GM08714 (cell line): Measurements from ENCODE around the gene ST6GAL1.
A peak's percentile ranks its signal among the peaks of the same experiment; 100 is the strongest.
"Not testable (repeated sequence)": the region's sequence is repeated elsewhere in the genome, so short reads cannot be mapped to it uniquely, and the experiment has no call there.

ENCODE experiments used
- H3K4me3 ChIP-seq: fragments of 200-500 bp; sonication (Bioruptor generic); 2 replicates; pipeline ENCODE4 v1.5.1; 2014; ENCODE audit warnings: mild to moderate bottlenecking, low read length, inconsistent platforms
- ZNF274 ChIP-seq: IDR thresholded peaks from 2 replicates; pipeline ENCODE4 v1.6.1; 2012; ENCODE audit warnings: mild to moderate bottlenecking, low read depth, low read length

Gene ST6GAL1

GRCh38 chr3:186984064-186984463 lies 53.7 kb downstream of the ST6GAL1 start:
- H3K4me3 ChIP-seq: no peak overlapping the region
- TF ChIP-seq ZNF274: no peak

GRCh38 chr3:186985661-186986364 lies 55.5 kb downstream of the ST6GAL1 start:
- H3K4me3 ChIP-seq: peak overlapping the region; percentile 8; the same call in 1 of the 2 replicates

GRCh38 chr3:186986406-186986805 lies 56.1 kb downstream of the ST6GAL1 start:
- no peak for TF ChIP-seq ZNF274
- H3K4me3 ChIP-seq: peak overlapping the region; percentile 17; the same call in 1 of the 2 replicates

More at GRCh38 chr3:186985661-186986364, 55.5 kb downstream of the ST6GAL1 start:
- no peak for TF ChIP-seq ZNF274

GRCh38 chr3:186986816-186987215 lies 56.5 kb downstream of the ST6GAL1 start:
- peak overlapping the region; percentile 17; the same call in 1 of the 2 replicates for H3K4me3 ChIP-seq
- no peak for TF ChIP-seq ZNF274

GRCh38 chr3:186988806-186989205 lies 58.5 kb downstream of the ST6GAL1 start:
- H3K4me3 ChIP-seq: no peak overlapping the region
- no peak for TF ChIP-seq ZNF274

GRCh38 chr3:186989429-186989828 lies 59.1 kb downstream of the ST6GAL1 start:
- TF ChIP-seq ZNF274: no peak
- H3K4me3 ChIP-seq: no peak overlapping the region; the same call in 1 of the 2 replicates

GRCh38 chr3:186990277-186990676 lies 60.0 kb downstream of the ST6GAL1 start:
- no peak for TF ChIP-seq ZNF274

GRCh38 chr3:186990878-186991308 lies 60.6 kb downstream of the ST6GAL1 start:
- H3K4me3 ChIP-seq: no peak overlapping the region
- no peak for TF ChIP-seq ZNF274

More at GRCh38 chr3:186990277-186990676, 60.0 kb downstream of the ST6GAL1 start:
- H3K4me3 ChIP-seq: no peak overlapping the region

- H3K4me3 ChIP-seq: no peak overlapping the region
Observed at GRCh38 chr3:186991470-186991869, 61.1 kb downstream of the ST6GAL1 start.

GRCh38 chr3:186992096-186992495 lies 61.8 kb downstream of the ST6GAL1 start:
- H3K4me3 ChIP-seq: not testable (repeated sequence)

More at GRCh38 chr3:186991470-186991869, 61.1 kb downstream of the ST6GAL1 start:
- no peak for TF ChIP-seq ZNF274

- TF ChIP-seq ZNF274: no peak
- no peak overlapping the region for H3K4me3 ChIP-seq
Observed at GRCh38 chr3:186993210-186993782, 63.0 kb downstream of the ST6GAL1 start.

GRCh38 chr3:186994000-186994955 lies 64.0 kb downstream of the ST6GAL1 start:
- H3K4me3 ChIP-seq: no peak overlapping the region
- no peak for TF ChIP-seq ZNF274

- H3K4me3 ChIP-seq: peak overlapping the region; percentile 62; the same call in 1 of the 2 replicates
- TF ChIP-seq ZNF274: no peak
Observed at GRCh38 chr3:186996356-186996755, 66.0 kb downstream of the ST6GAL1 start.

- no peak for TF ChIP-seq ZNF274
- H3K4me3 ChIP-seq: peak overlapping the region; percentile 62; the same call in 1 of the 2 replicates
Observed at GRCh38 chr3:186997061-186997460, 66.7 kb downstream of the ST6GAL1 start.
